ENCODE data around the gene DNAJB14. TPM values are rescaled to one million over a fixed set of nuclear protein-coding genes. Genes with fewer than 3 reads are reported as not detected.

The DNAJB14 gene
- total and polyA plus RNA-seq, 2 of the 13 experiments (the other 11 are each of a cell fraction or from before 2014, with no cell fraction given) = 9.1 to 38.1 TPM

DNA sequence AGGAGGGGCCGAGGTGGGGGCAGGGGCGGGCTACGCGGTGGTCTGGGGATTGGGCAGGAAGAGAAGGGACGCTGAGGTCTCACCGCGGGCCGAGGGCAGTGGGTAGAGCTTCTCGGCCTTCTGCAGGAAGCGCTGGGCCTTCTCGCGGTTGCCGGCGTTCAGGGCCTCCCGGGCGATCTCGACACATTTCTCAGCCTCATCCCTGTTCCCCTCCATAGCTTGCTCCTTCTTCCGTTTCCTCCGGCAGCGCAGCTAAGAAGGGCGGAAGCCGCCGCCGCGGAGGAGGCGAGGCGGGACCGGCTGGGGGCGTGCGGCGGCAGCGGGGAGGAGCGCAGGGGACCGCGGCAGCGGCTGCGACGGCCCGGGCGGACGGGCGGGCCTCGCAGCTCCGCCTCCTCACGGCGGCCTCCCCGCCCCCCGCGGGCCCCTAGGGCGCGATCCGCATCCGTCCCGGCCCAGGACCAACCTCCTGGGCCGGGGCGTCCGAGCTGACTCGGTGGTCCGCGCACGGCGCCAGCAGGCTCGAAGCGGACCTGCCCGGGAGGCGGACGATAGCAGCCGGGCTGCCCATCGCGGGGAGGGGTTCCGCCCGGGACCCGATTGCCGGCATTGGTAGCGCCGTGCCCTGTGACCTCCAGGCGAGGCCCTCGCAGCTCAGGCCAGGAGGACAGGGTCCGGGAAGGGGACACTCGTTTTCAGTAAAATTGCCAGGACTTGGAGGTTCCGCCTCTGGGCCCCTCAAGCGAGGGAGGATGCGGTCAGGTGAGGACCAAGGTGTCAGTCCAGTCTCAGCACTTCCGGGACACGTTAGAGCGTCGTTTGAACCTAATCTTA lies at the start of gene DNAJB14 (continued):
- peak; percentile 75; the same call in 1 of the 2 replicates for TF ChIP-seq CBFB (CRISPR knock-in tag; IDR thresholded peaks at IDR 0.05)
- TF ChIP-seq PHF8 (CRISPR knock-in tag; IDR thresholded peaks at IDR 0.05) = peak; percentile 71
- TF ChIP-seq ZNF816 (CRISPR knock-in tag; IDR thresholded peaks at IDR 0.05; ENCODE audit: borderline replicate concordance) = peak; percentile 44; the same call in 1 of the 2 replicates
- TF ChIP-seq POLR2G (IDR thresholded peaks at IDR 0.05; ENCODE audit: low read depth, low read length) = peak; percentile 86
- TF ChIP-seq, protein P1, sequence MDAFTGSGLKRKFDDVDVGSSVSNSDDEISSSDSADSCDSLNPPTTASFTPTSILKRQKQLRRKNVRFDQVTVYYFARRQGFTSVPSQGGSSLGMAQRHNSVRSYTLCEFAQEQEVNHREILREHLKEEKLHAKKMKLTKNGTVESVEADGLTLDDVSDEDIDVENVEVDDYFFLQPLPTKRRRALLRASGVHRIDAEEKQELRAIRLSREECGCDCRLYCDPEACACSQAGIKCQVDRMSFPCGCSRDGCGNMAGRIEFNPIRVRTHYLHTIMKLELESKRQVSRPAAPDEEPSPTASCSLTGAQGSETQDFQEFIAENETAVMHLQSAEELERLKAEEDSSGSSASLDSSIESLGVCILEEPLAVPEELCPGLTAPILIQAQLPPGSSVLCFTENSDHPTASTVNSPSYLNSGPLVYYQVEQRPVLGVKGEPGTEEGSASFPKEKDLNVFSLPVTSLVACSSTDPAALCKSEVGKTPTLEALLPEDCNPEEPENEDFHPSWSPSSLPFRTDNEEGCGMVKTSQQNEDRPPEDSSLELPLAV (CRISPR knock-in tag; conservative IDR thresholded peaks at IDR 0.05; ENCODE audit: low read depth) = no peak
- TF ChIP-seq MED8 (CRISPR knock-in tag; IDR thresholded peaks at IDR 0.05; ENCODE audit: insufficient replicate concordance) = peak; percentile 56
- no peak for TF ChIP-seq HNRNPK (IDR thresholded peaks at IDR 0.05; ENCODE audit: low read depth, low read length, poor library complexity, severe bottlenecking)
- peak; percentile 98 for TF ChIP-seq AGO2 (optimal IDR thresholded peaks at IDR 0.05; ENCODE audit: low read depth, low read length)
- TF ChIP-seq, protein P2, sequence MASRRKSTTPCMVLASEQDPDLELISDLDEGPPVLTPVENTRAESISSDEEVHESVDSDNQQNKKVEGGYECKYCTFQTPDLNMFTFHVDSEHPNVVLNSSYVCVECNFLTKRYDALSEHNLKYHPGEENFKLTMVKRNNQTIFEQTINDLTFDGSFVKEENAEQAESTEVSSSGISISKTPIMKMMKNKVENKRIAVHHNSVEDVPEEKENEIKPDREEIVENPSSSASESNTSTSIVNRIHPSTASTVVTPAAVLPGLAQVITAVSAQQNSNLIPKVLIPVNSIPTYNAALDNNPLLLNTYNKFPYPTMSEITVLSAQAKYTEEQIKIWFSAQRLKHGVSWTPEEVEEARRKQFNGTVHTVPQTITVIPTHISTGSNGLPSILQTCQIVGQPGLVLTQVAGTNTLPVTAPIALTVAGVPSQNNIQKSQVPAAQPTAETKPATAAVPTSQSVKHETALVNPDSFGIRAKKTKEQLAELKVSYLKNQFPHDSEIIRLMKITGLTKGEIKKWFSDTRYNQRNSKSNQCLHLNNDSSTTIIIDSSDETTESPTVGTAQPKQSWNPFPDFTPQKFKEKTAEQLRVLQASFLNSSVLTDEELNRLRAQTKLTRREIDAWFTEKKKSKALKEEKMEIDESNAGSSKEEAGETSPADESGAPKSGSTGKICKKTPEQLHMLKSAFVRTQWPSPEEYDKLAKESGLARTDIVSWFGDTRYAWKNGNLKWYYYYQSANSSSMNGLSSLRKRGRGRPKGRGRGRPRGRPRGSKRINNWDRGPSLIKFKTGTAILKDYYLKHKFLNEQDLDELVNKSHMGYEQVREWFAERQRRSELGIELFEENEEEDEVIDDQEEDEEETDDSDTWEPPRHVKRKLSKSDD (CRISPR knock-in tag; IDR thresholded peaks at IDR 0.05; ENCODE audit: low read depth) = peak; percentile 49; the same call in 1 of the 2 replicates
- TF ChIP-seq ZNF430 (CRISPR knock-in tag; IDR thresholded peaks at IDR 0.05) = peak; percentile 80; the same call in 1 of the 2 replicates
- TF ChIP-seq KLF9 (CRISPR knock-in tag; IDR thresholded peaks at IDR 0.05; ENCODE audit: low read depth) = 0 out of 2 replicates have a peak, but pooled peaks have one; percentile 56
- TF ChIP-seq, protein P3, sequence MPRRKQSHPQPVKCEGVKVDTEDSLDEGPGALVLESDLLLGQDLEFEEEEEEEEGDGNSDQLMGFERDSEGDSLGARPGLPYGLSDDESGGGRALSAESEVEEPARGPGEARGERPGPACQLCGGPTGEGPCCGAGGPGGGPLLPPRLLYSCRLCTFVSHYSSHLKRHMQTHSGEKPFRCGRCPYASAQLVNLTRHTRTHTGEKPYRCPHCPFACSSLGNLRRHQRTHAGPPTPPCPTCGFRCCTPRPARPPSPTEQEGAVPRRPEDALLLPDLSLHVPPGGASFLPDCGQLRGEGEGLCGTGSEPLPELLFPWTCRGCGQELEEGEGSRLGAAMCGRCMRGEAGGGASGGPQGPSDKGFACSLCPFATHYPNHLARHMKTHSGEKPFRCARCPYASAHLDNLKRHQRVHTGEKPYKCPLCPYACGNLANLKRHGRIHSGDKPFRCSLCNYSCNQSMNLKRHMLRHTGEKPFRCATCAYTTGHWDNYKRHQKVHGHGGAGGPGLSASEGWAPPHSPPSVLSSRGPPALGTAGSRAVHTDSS (CRISPR knock-in tag; conservative IDR thresholded peaks at IDR 0.05) = no peak
- TF ChIP-seq ZNF878 (CRISPR knock-in tag; IDR thresholded peaks at IDR 0.05) = no peak
- TF ChIP-seq ZSCAN31 (CRISPR knock-in tag; IDR thresholded peaks at IDR 0.05; ENCODE audit: low read depth) = no peak
- TF ChIP-seq ZNF44 (CRISPR knock-in tag; IDR thresholded peaks at IDR 0.05) = 0 out of 2 replicates have a peak, but pooled peaks have one; percentile 49
- TF ChIP-seq ZNF263 (CRISPR knock-in tag; IDR thresholded peaks at IDR 0.05) = peak; percentile 16; the same call in 1 of the 2 replicates
- TF ChIP-seq, protein P4, sequence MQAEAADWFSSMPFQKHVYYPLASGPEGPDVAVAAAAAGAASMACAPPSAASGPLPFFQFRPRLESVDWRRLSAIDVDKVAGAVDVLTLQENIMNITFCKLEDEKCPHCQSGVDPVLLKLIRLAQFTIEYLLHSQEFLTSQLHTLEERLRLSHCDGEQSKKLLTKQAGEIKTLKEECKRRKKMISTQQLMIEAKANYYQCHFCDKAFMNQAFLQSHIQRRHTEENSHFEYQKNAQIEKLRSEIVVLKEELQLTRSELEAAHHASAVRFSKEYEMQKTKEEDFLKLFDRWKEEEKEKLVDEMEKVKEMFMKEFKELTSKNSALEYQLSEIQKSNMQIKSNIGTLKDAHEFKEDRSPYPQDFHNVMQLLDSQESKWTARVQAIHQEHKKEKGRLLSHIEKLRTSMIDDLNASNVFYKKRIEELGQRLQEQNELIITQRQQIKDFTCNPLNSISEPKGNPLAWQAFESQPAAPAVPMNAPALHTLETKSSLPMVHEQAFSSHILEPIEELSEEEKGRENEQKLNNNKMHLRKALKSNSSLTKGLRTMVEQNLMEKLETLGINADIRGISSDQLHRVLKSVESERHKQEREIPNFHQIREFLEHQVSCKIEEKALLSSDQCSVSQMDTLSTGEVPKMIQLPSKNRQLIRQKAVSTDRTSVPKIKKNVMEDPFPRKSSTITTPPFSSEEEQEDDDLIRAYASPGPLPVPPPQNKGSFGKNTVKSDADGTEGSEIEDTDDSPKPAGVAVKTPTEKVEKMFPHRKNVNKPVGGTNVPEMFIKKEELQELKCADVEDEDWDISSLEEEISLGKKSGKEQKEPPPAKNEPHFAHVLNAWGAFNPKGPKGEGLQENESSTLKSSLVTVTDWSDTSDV (CRISPR knock-in tag; IDR thresholded peaks at IDR 0.05) = no peak
- TF ChIP-seq, protein P5, sequence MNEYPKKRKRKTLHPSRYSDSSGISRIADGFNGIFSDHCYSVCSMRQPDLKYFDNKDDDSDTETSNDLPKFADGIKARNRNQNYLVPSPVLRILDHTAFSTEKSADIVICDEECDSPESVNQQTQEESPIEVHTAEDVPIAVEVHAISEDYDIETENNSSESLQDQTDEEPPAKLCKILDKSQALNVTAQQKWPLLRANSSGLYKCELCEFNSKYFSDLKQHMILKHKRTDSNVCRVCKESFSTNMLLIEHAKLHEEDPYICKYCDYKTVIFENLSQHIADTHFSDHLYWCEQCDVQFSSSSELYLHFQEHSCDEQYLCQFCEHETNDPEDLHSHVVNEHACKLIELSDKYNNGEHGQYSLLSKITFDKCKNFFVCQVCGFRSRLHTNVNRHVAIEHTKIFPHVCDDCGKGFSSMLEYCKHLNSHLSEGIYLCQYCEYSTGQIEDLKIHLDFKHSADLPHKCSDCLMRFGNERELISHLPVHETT (CRISPR knock-in tag; conservative IDR thresholded peaks at IDR 0.05) = peak; percentile 31

Measured in HepG2 (cell line).